Measurements from ENCODE around the gene BSX. TPM values are rescaled to one million over a fixed set of nuclear protein-coding genes. Genes with fewer than 3 reads are reported as not detected.
A peak's percentile ranks its signal among the peaks of the same experiment; 100 is the strongest.

Gene BSX
- total and polyA plus RNA-seq, 2 experiments from 2014 or later, result not detected

DNA sequence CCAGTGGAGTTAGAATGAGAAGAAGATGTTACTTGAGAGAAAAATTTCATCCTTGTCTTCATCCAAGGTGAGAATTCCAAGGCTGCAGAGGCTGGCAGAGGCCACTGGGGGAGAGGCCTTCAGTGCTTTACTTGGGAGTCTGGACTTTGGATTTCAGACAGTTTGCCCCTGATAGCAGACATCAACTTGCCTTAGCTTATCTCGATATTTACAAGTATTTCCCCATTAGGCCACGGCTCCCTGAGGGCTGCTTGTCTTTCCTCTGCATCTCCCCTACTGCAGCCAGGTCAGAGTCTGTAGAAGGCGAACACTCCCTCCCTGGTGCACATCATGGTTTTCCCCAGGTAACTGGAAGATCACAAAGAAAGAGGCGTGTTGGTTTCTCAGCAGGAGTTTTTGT is 29.9 kb upstream of the BSX start:
- in situ Hi-C loops (cut with MboI), result loop anchor here (25.0 kb wide), 1 partner anchor 399 kb away; no protein-coding TSS in a partner anchor

GRCh38 chr11:123006860-123007542 is 25.4 kb upstream of the BSX start:
- no peaks in the 10 kb centered on the region for H3F3A ChIP-seq (ENCODE audit: insufficient read depth)
- H3K4me2 ChIP-seq (ENCODE audit: unreplicated experiment), result no peak overlapping the region
- peak; percentile 8 for DNase-seq
- no peak overlapping the region for H3K27ac ChIP-seq
- WGBS, 2 experiments (ENCODE audit: low coverage in 1 of 2, low lambda C conversion rate in 2 of 2, missing lambda C conversion rate in 2 of 2), result 82 to 88% methylated on average over 5 of the region's 5 CpGs
- in situ Hi-C loops (cut with MboI), result loop anchor here (25.0 kb wide), 1 partner anchor 395 kb away; no protein-coding TSS in a partner anchor
- no peak overlapping the region for H3K4me3 ChIP-seq
- no peak for TF ChIP-seq EZH2phosphoT487 (IDR thresholded peaks at IDR 0.05; ENCODE audit: insufficient read depth, low read depth)
- TF ChIP-seq EZH2 (IDR thresholded peaks at IDR 0.05; ENCODE audit: insufficient read depth, poor library complexity, severe bottlenecking), result no peak
- H3K9me2 ChIP-seq (ENCODE audit: insufficient read depth), result no peaks in the 10 kb centered on the region
- no peaks in the 10 kb centered on the region for H4K20me1 ChIP-seq (ENCODE audit: insufficient read depth)
- H3K27me3 ChIP-seq (replicated peaks; ENCODE audit: insufficient read depth), result peaks cover 3% of the 10 kb centered on the region; the same call in 1 of the 2 replicates
- H3K36me3 ChIP-seq (ENCODE audit: low read depth), result no peaks in the 10 kb centered on the region
- H3K9me3 ChIP-seq (ENCODE audit: low read depth), result no peaks in the 10 kb centered on the region
- H3K9ac ChIP-seq, result no peak overlapping the region
- H3K79me2 ChIP-seq (ENCODE audit: insufficient read depth), result no peaks in the 10 kb centered on the region
- no peak overlapping the region for H2AFZ ChIP-seq
- no peaks in the 10 kb centered on the region for H3K4me1 ChIP-seq (ENCODE audit: insufficient read depth)

More for the DNA sequence above, 29.9 kb upstream of the BSX start:
- Histone ChIP-seq H3K4me3 (no peak overlapping the region), H3K79me2 (ENCODE audit: insufficient read depth) (no peaks in the 10 kb centered on the region), H3K4me2 (ENCODE audit: unreplicated experiment) (no peak overlapping the region), H3K9me3 (ENCODE audit: low read depth) (no peaks in the 10 kb centered on the region), H3F3A (ENCODE audit: insufficient read depth) (no peaks in the 10 kb centered on the region), H3K9ac (no peak overlapping the region), H3K4me1 (ENCODE audit: insufficient read depth) (no peaks in the 10 kb centered on the region), H4K20me1 (ENCODE audit: insufficient read depth) (no peaks in the 10 kb centered on the region), H3K27me3 (replicated peaks; ENCODE audit: insufficient read depth) (peaks cover 29% of the 10 kb centered on the region), H3K36me3 (ENCODE audit: low read depth) (no peaks in the 10 kb centered on the region), H2AFZ (no peak overlapping the region), H3K9me2 (ENCODE audit: insufficient read depth) (no peaks in the 10 kb centered on the region), H3K27ac (no peak overlapping the region)
- DNase-seq, result no peak
- WGBS, 2 experiments (ENCODE audit: low coverage in 1 of 2, low lambda C conversion rate in 2 of 2, missing lambda C conversion rate in 2 of 2), result 51 to 58% methylated on average over 4 of the region's 4 CpGs
- no peak for TF ChIP-seq EZH2phosphoT487 (IDR thresholded peaks at IDR 0.05; ENCODE audit: insufficient read depth, low read depth)
- no peak for TF ChIP-seq EZH2 (IDR thresholded peaks at IDR 0.05; ENCODE audit: insufficient read depth, poor library complexity, severe bottlenecking)

DNA sequence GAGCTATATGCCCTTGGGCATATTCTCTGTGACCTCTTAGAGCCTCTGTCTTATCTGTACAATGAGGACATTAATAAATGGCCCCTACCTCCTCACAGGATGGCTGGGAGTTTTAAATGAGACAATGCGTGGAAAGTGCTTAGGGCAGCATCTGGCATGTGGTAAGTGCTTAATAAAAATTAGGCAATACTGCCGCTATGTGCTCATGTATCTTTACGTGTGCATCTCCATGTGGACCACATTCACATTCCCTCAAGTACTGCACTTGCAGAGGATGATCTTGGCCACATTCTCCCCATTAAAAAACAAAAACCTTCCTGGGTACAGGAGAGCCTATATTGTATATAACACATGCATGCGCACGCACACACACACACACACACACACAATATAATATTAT is 19.1 kb upstream of the BSX start:
- peaks cover 7% of the 10 kb centered on the region; the same call in 1 of the 2 replicates for H3K27me3 ChIP-seq (replicated peaks; ENCODE audit: insufficient read depth)
- TF ChIP-seq EZH2 (IDR thresholded peaks at IDR 0.05; ENCODE audit: insufficient read depth, poor library complexity, severe bottlenecking) (no peak), EZH2phosphoT487 (IDR thresholded peaks at IDR 0.05; ENCODE audit: insufficient read depth, low read depth) (no peak)
- DNase-seq, result peak; percentile 33
- H3K4me1 ChIP-seq (ENCODE audit: insufficient read depth), result peaks cover 4% of the 10 kb centered on the region; the same call in 1 of the 2 replicates
- H4K20me1 ChIP-seq (ENCODE audit: insufficient read depth), result no peaks in the 10 kb centered on the region
- no peak overlapping the region for H3K9ac ChIP-seq
- in situ Hi-C loops (cut with MboI), result loop anchor here (25.0 kb wide), 1 partner anchor 388 kb away; no protein-coding TSS in a partner anchor
- H2AFZ ChIP-seq, result no peak overlapping the region
- H3K9me3 ChIP-seq (ENCODE audit: low read depth), result no peaks in the 10 kb centered on the region
- no peaks in the 10 kb centered on the region for H3K79me2 ChIP-seq (ENCODE audit: insufficient read depth)
- H3K27ac ChIP-seq, result no peak overlapping the region
- no peak overlapping the region for H3K4me2 ChIP-seq (ENCODE audit: unreplicated experiment)
- 37 to 40% methylated on average over 5 of the region's 5 CpGs for WGBS, 2 experiments (ENCODE audit: low coverage in 1 of 2, low lambda C conversion rate in 2 of 2, missing lambda C conversion rate in 2 of 2)
- H3K36me3 ChIP-seq (ENCODE audit: low read depth), result no peaks in the 10 kb centered on the region
- no peaks in the 10 kb centered on the region for H3F3A ChIP-seq (ENCODE audit: insufficient read depth)
- H3K9me2 ChIP-seq (ENCODE audit: insufficient read depth), result no peaks in the 10 kb centered on the region
- no peak overlapping the region for H3K4me3 ChIP-seq

DNA sequence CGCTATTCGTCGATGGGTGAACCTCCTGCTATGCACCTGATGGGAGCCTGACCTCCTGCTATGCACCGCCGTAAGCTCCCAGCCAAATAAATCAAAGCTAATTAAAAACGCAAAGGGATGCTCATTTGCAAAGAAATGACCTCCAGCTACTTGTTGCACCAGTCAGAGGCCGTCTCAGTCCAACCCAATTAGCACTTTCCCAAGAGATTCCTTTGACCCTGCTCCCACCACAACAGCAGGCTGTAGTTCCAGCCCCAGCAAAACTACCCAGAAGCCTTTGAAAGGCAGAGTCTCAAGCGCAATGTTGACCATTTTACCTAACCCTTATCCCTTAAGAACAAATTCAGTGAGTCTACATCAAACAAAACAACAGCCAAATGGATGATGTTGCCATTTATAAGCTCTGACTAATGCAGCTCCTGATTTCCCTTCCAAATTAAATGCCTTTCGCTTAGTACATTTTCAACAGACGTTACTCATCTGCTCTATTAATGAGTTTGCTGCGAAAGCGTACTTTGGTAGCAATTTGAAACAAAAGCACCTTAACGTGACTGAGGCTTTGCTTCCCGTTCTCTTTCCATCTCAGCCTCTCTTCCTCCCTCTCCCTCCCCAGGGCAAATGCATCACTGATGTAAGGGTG is 17.2 kb upstream of the BSX start:
- DNase-seq, result peak; percentile 74
- H3K9me2 ChIP-seq (ENCODE audit: insufficient read depth), result no peaks in the 10 kb centered on the region
- WGBS, 2 experiments (ENCODE audit: low coverage in 1 of 2, low lambda C conversion rate in 2 of 2, missing lambda C conversion rate in 2 of 2), result 15 to 20% methylated on average over 14 of the region's 14 CpGs
- H3K79me2 ChIP-seq (ENCODE audit: insufficient read depth), result no peaks in the 10 kb centered on the region
- H4K20me1 ChIP-seq (ENCODE audit: insufficient read depth), result no peaks in the 10 kb centered on the region
- no peaks in the 10 kb centered on the region for H3F3A ChIP-seq (ENCODE audit: insufficient read depth)
- no peak overlapping the region for H3K27ac ChIP-seq
- H3K27me3 ChIP-seq (replicated peaks; ENCODE audit: insufficient read depth), result peaks cover 21% of the 10 kb centered on the region; the same call in 1 of the 2 replicates
- peak overlapping the region; percentile 25; the same call in 1 of the 2 replicates for H3K4me3 ChIP-seq
- peaks cover 4% of the 10 kb centered on the region; the same call in 1 of the 2 replicates for H3K4me1 ChIP-seq (ENCODE audit: insufficient read depth)
- no peaks in the 10 kb centered on the region for H3K9me3 ChIP-seq (ENCODE audit: low read depth)
- no peaks in the 10 kb centered on the region for H3K36me3 ChIP-seq (ENCODE audit: low read depth)
- no peak overlapping the region for H2AFZ ChIP-seq
- in situ Hi-C loops (cut with MboI), result no loop called here
- H3K4me2 ChIP-seq (ENCODE audit: unreplicated experiment), result no peak overlapping the region
- H3K9ac ChIP-seq, result no peak overlapping the region
- no peak for TF ChIP-seq EZH2 (IDR thresholded peaks at IDR 0.05; ENCODE audit: insufficient read depth, poor library complexity, severe bottlenecking)
- no peak for TF ChIP-seq EZH2phosphoT487 (IDR thresholded peaks at IDR 0.05; ENCODE audit: insufficient read depth, low read depth)

All from GM23248 (cell line).